WTC11 (cell line): ENCODE measurements around the gene TESK2.

ENCODE experiments used
- CTCF ChIP-seq: fragments of 200-600 bp; IDR thresholded peaks from 2 replicates; pipeline ENCODE4 v1.8.0; 2022; ENCODE audit warnings: antibody characterized with exemption
- NFATC4 ChIP-seq: fragments of 250-450 bp; sonication (Bioruptor Pico); IDR thresholded peaks from 2 replicates; pipeline ENCODE4 v1.9.0; 2021; ENCODE audit warnings: mild to moderate bottlenecking
- TEAD1 ChIP-seq: sonication (generic); formaldehyde crosslinking; IDR thresholded peaks from 2 replicates; pipeline ENCODE4 v1.8.0; 2022; ENCODE audit warnings: mild to moderate bottlenecking, missing genetic modification reagents

GRCh38 chr1:45493116-45493697, 2.2 kb upstream of the TESK2 start:
- TF ChIP-seq CTCF (no peak; the same call in 1 of the 2 replicates), TEAD1 (no peak), NFATC4 (CRISPR knock-in tag) (no peak)
